Prostate gland (tissue), 2 donors: ENCODE data around the gene TSSK3.

Experiments used
- CTCF ChIP-seq, 4 experiments: fragments of 200-600 bp in 2 of 4; fragments of 450-650 bp in 2 of 4; sonication (generic) in 2 of 4; IDR thresholded peaks; 1 replicate in 3 of 4; 2 replicates in 1 of 4; pipeline ENCODE4 v1.5.1; 2016 to 2019; ENCODE audit warnings: antibody characterized with exemption in 4 of 4, mild to moderate bottlenecking in 2 of 4, moderate library complexity in 2 of 4
- POLR2A ChIP-seq: fragments of 450-650 bp; IDR thresholded peaks from one replicate; pipeline ENCODE4 v1.6.1; 2016; ENCODE audit warnings: antibody characterized with exemption, mild to moderate bottlenecking
- POLR2AphosphoS5 ChIP-seq: sonication (generic); formaldehyde crosslinking; IDR thresholded peaks from one replicate; pipeline ENCODE4 v1.6.1; 2017; ENCODE audit warnings: antibody characterized with exemption

GRCh38 chr1:32330558-32331151 is 31.7 kb upstream of the TSSK3 start:
- no peak for TF ChIP-seq POLR2AphosphoS5
- no peak for TF ChIP-seq CTCF (IDR thresholded peaks at IDR 0.05)
- TF ChIP-seq POLR2A, result no peak
